ENCODE results near the gene WDR37. TPM values are rescaled to one million over a fixed set of nuclear protein-coding genes. Genes with fewer than 3 reads are reported as not detected.

WDR37 gene
- total and polyA plus RNA-seq, 9 of the 15 experiments (the other 6 are each of a cell fraction or from before 2014, with no cell fraction given): 2.3 to 11.6 (median 6.7) TPM

DNA sequence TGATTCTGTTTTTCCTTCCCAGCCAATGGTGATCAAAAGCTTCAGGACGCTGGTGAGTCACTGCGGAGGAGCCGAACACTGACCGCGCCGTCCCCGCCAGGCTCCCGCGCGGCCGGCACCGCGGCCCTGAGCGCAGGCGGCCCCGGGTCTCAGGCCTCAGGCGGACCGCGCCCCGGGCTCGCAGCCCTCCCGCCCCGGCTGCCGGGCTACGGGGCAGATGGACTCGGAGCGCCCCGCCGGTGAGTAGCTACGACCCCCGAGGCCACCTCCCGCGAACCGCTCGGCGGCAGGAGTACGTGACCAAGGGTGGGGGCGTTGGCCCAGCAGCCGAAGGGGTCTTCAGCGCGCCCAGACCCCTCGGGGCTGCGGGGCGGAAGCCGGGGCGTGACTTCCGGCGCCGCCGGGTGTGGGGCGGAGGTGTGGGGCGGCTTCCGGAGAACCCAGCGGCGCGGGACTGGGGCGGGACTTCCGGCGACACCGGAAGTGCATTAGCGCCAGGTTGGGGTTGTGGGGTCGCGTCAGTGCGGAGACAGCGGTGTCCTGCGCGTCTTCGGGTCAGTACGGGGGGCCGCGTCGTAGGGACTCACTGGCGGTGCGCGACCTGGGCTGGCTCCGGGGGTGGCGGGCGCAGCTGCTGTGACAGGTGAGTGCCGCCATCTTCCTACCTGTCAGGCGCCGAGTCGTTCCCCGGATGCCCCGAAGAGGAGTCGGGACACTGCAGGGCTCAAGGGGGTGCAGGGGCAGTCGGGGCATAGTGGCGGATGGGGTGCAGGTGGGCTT, at the start of gene WDR37 (continued):
- TF ChIP-seq RBM15 (IDR thresholded peaks at IDR 0.05; ENCODE audit: insufficient read depth, low read length) (no peak), ZBTB2 (IDR thresholded peaks at IDR 0.05) (no peak), ZNF589 (CRISPR knock-in tag; IDR thresholded peaks at IDR 0.05; ENCODE audit: low read depth) (no peak), HNRNPK (IDR thresholded peaks at IDR 0.05; ENCODE audit: low read depth, low read length, poor library complexity, severe bottlenecking) (peak; percentile 13), ZNF121 (CRISPR knock-in tag; conservative IDR thresholded peaks at IDR 0.05) (no peak), CREB3L1 (IDR thresholded peaks at IDR 0.05; ENCODE audit: borderline replicate concordance, low read depth) (peak; percentile 57; the same call in 1 of the 2 replicates), DNMT1 (IDR thresholded peaks at IDR 0.05) (no peak), SMAD3 (CRISPR knock-in tag; conservative IDR thresholded peaks at IDR 0.05) (no peak), SOX6 (IDR thresholded peaks at IDR 0.05) (0 out of 2 replicates have a peak, but pooled peaks have one; percentile 23), ZNF695 (CRISPR knock-in tag; IDR thresholded peaks at IDR 0.05) (no peak), ZNF592 (IDR thresholded peaks at IDR 0.05) (peak; percentile 54), ESRRB (CRISPR knock-in tag; IDR thresholded peaks at IDR 0.05; ENCODE audit: borderline replicate concordance) (no peak), TAF7 (tag; IDR thresholded peaks at IDR 0.05) (no peak)
- TF ChIP-seq, protein P1, sequence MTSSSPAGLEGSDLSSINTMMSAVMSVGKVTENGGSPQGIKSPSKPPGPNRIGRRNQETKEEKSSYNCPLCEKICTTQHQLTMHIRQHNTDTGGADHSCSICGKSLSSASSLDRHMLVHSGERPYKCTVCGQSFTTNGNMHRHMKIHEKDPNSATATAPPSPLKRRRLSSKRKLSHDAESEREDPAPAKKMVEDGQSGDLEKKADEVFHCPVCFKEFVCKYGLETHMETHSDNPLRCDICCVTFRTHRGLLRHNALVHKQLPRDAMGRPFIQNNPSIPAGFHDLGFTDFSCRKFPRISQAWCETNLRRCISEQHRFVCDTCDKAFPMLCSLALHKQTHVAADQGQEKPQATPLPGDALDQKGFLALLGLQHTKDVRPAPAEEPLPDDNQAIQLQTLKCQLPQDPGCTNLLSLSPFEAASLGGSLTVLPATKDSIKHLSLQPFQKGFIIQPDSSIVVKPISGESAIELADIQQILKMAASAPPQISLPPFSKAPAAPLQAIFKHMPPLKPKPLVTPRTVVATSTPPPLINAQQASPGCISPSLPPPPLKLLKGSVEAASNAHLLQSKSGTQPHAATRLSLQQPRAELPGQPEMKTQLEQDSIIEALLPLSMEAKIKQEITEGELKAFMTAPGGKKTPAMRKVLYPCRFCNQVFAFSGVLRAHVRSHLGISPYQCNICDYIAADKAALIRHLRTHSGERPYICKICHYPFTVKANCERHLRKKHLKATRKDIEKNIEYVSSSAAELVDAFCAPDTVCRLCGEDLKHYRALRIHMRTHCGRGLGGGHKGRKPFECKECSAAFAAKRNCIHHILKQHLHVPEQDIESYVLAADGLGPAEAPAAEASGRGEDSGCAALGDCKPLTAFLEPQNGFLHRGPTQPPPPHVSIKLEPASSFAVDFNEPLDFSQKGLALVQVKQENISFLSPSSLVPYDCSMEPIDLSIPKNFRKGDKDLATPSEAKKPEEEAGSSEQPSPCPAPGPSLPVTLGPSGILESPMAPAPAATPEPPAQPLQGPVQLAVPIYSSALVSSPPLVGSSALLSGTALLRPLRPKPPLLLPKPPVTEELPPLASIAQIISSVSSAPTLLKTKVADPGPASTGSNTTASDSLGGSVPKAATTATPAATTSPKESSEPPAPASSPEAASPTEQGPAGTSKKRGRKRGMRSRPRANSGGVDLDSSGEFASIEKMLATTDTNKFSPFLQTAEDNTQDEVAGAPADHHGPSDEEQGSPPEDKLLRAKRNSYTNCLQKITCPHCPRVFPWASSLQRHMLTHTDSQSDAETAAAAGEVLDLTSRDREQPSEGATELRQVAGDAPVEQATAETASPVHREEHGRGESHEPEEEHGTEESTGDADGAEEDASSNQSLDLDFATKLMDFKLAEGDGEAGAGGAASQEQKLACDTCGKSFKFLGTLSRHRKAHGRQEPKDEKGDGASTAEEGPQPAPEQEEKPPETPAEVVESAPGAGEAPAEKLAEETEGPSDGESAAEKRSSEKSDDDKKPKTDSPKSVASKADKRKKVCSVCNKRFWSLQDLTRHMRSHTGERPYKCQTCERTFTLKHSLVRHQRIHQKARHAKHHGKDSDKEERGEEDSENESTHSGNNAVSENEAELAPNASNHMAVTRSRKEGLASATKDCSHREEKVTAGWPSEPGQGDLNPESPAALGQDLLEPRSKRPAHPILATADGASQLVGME (CRISPR knock-in tag; IDR thresholded peaks at IDR 0.05): no peak

Measured in K562 (cell line).